ENCODE results near the gene ANXA2.

The ANXA2 gene

GRCh38 chr15:60358935-60359682 is 38.7 kb downstream of the ANXA2 start:
- no peak overlapping the region for H3K4me3 ChIP-seq (ENCODE audit: low read length)
- no peak for TF ChIP-seq ZNF274 (IDR thresholded peaks at IDR 0.05; ENCODE audit: low read depth, low read length)

GRCh38 chr15:60356832-60357231 is 41.0 kb downstream of the ANXA2 start:
- H3K4me3 ChIP-seq (ENCODE audit: low read length) = no peak overlapping the region
- no peak for TF ChIP-seq ZNF274 (IDR thresholded peaks at IDR 0.05; ENCODE audit: low read depth, low read length)

GRCh38 chr15:60355148-60355857 is 42.5 kb downstream of the ANXA2 start:
- no peak for TF ChIP-seq ZNF274 (IDR thresholded peaks at IDR 0.05; ENCODE audit: low read depth, low read length)
- no peak overlapping the region for H3K4me3 ChIP-seq (ENCODE audit: low read length)

- H3K4me3 ChIP-seq (ENCODE audit: low read length) = no peak overlapping the region
- TF ChIP-seq ZNF274 (IDR thresholded peaks at IDR 0.05; ENCODE audit: low read depth, low read length) = no peak
Measured at GRCh38 chr15:60353245-60353920, 44.4 kb downstream of the ANXA2 start.

- no peak for TF ChIP-seq ZNF274 (IDR thresholded peaks at IDR 0.05; ENCODE audit: low read depth, low read length)
- H3K4me3 ChIP-seq (ENCODE audit: low read length) = no peak overlapping the region
Measured at GRCh38 chr15:60352525-60352924, 45.3 kb downstream of the ANXA2 start.

GRCh38 chr15:60351066-60351465 is 46.7 kb downstream of the ANXA2 start:
- no peak overlapping the region for H3K4me3 ChIP-seq (ENCODE audit: low read length)
- TF ChIP-seq ZNF274 (IDR thresholded peaks at IDR 0.05; ENCODE audit: low read depth, low read length) = no peak

GRCh38 chr15:60350108-60350507 is 47.7 kb downstream of the ANXA2 start:
- no peak for TF ChIP-seq ZNF274 (IDR thresholded peaks at IDR 0.05; ENCODE audit: low read depth, low read length)
- no peak overlapping the region for H3K4me3 ChIP-seq (ENCODE audit: low read length)

GRCh38 chr15:60349589-60349988 is 48.2 kb downstream of the ANXA2 start:
- H3K4me3 ChIP-seq (ENCODE audit: low read length) = no peak overlapping the region
- no peak for TF ChIP-seq ZNF274 (IDR thresholded peaks at IDR 0.05; ENCODE audit: low read depth, low read length)

- H3K4me3 ChIP-seq (ENCODE audit: low read length) = no peak overlapping the region
- no peak for TF ChIP-seq ZNF274 (IDR thresholded peaks at IDR 0.05; ENCODE audit: low read depth, low read length)
Measured at GRCh38 chr15:60347480-60348049, 50.2 kb downstream of the ANXA2 start.

- no peak overlapping the region for H3K4me3 ChIP-seq (ENCODE audit: low read length)
- no peak for TF ChIP-seq ZNF274 (IDR thresholded peaks at IDR 0.05; ENCODE audit: low read depth, low read length)
Measured at GRCh38 chr15:60346653-60347052, 51.1 kb downstream of the ANXA2 start.

GRCh38 chr15:60346077-60346476 is 51.7 kb downstream of the ANXA2 start:
- no peak overlapping the region for H3K4me3 ChIP-seq (ENCODE audit: low read length)

GRCh38 chr15:60345598-60345997 is 52.2 kb downstream of the ANXA2 start:
- TF ChIP-seq ZNF274 (IDR thresholded peaks at IDR 0.05; ENCODE audit: low read depth, low read length) = no peak
- no peak overlapping the region for H3K4me3 ChIP-seq (ENCODE audit: low read length)

More at GRCh38 chr15:60346077-60346476, 51.7 kb downstream of the ANXA2 start:
- no peak for TF ChIP-seq ZNF274 (IDR thresholded peaks at IDR 0.05; ENCODE audit: low read depth, low read length)

GRCh38 chr15:60344987-60345386 is 52.8 kb downstream of the ANXA2 start:
- no peak overlapping the region for H3K4me3 ChIP-seq (ENCODE audit: low read length)
- TF ChIP-seq ZNF274 (IDR thresholded peaks at IDR 0.05; ENCODE audit: low read depth, low read length) = no peak

GRCh38 chr15:60344461-60344860 is 53.3 kb downstream of the ANXA2 start:
- TF ChIP-seq ZNF274 (IDR thresholded peaks at IDR 0.05; ENCODE audit: low read depth, low read length) = no peak
- no peak overlapping the region for H3K4me3 ChIP-seq (ENCODE audit: low read length)
